Activated CD4-positive, alpha-beta T cell treated with anti-CD3 and anti-CD28 coated beads, Interleukin-2, amount 10 ng/mL, durations not matched to agents 7 days and 5 days (primary cell): ENCODE measurements around the gene LEMD2. TPM values are rescaled to one million over a fixed set of nuclear protein-coding genes. Genes with fewer than 3 reads are reported as not detected.

ENCODE experiments used
- CTCF ChIA-PET: fragments of 350-600 bp; sonication (Branson Sonifier 250); formaldehyde crosslinking; loops from one replicate; lab custom pipeline; 2021; ENCODE audit warnings: antibody characterized with exemption; lab: Charles Lee
- POLR2A ChIA-PET: fragments of 350-600 bp; sonication (Branson Sonifier 250); formaldehyde crosslinking; loops from one replicate; lab custom pipeline; 2021; ENCODE audit warnings: antibody characterized with exemption; lab: Charles Lee
- DNase-seq: peaks from one replicate; pipeline ENCODE4 v3.0.0-alpha.2; 2020
- H3K27ac Mint-ChIP-seq: one replicate; pipeline ENCODE4 v1.8.0; 2021; ENCODE audit warnings: mild to moderate bottlenecking, moderate library complexity, mixed read lengths
- H3K27me3 Mint-ChIP-seq: one replicate; pipeline ENCODE4 v1.8.0; 2021; ENCODE audit warnings: mixed read lengths
- H3K36me3 Mint-ChIP-seq: one replicate; pipeline ENCODE4 v1.8.0; 2021; ENCODE audit warnings: low read depth, mixed read lengths
- H3K4me1 Mint-ChIP-seq: one replicate; pipeline ENCODE4 v1.8.0; 2021; ENCODE audit warnings: mixed read lengths
- H3K4me3 Mint-ChIP-seq: one replicate; pipeline ENCODE4 v1.8.0; 2021; ENCODE audit warnings: mild to moderate bottlenecking, moderate library complexity, mixed read lengths
- H3K9me3 Mint-ChIP-seq: one replicate; pipeline ENCODE4 v1.8.0; 2021; ENCODE audit warnings: mixed read lengths
- total RNA-seq, 2 experiments: library from RNA; stranded (reverse); gene quantifications; one replicate each; pipeline ENCODE4 v1.2.3, GENCODE V29; 2021

LEMD2 gene
- total RNA-seq, 2 experiments from 2014 or later, result 73.1 to 74.1 TPM

DNA sequence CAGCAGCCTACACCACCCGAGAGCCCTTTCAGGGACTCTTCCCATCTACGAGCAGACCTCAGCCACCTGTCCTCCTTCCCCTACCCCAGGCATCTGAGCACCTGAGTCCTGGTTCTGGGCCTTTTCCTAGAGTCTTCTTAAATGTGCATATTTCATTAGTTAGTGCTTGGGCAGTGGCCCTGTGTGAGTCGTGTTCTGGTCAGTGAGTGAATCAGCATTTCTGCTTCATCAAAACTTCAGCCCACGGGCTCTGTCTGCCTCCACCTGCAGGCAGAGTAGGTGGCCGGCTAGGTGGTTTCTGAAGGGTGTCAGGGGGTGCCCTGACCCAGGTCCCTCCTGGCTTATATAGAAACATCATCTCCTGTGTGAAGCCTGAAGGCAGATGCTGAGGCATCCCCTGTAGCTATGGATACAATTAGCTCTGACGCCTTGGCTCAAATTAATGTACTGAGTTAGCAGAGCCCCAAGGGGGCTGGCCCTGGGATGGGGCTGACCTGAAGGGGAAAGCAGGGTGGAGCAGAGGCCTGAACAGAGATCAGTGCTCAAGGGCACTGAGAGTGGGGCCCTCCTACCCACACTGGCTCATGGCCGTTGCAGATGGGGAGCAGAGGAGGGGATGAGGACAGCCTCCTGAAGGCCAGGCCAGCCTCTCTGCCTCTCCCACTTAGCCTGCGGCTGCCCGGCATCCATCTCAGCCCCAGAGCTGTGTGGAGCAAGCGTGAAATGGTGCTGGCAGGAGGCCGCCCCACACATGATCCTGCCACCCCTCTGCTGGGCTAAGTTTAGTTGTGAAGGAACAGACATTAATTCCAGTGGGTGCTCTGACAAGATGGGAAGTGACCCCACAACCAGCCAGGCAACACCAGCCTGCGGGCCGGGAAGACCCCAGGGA, 55.9 kb downstream of the LEMD2 start:
- H3K36me3 Mint-ChIP-seq, result no peaks in the 10 kb centered on the region
- CTCF ChIA-PET, result no interaction called here
- H3K4me3 Mint-ChIP-seq, result no peak overlapping the region
- no peaks in the 10 kb centered on the region for H3K9me3 Mint-ChIP-seq
- no peak for DNase-seq
- no peaks in the 10 kb centered on the region for H3K27me3 Mint-ChIP-seq
- H3K27ac Mint-ChIP-seq, result peak overlapping the region; percentile 14
- no peaks in the 10 kb centered on the region for H3K4me1 Mint-ChIP-seq
- POLR2A ChIA-PET, result no interaction called here

DNA sequence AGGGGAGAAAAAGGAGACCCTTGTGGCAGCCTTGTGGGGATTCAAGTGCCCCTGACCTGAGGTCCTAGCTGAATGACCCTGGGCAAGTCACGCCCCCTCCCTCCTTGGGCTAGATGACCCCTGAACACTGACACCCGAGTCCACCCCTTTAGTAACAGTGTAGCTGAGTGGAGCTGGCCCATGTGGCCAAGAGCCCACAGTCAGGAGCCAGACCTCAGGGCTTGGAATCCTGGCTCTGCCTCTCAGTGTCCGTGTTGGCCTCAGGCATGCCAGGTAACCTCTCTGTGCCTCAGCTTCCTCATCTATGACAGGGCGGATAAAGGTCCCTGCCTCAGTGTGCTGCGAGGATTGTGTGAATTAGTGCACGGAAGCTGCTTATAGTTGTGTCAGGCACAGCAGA, 56.5 kb downstream of the LEMD2 start:
- H3K4me3 Mint-ChIP-seq, result no peak overlapping the region
- CTCF ChIA-PET, result no interaction called here
- H3K9me3 Mint-ChIP-seq, result no peaks in the 10 kb centered on the region
- no peaks in the 10 kb centered on the region for H3K27me3 Mint-ChIP-seq
- no peak for DNase-seq
- no peak overlapping the region for H3K27ac Mint-ChIP-seq
- H3K36me3 Mint-ChIP-seq, result no peaks in the 10 kb centered on the region
- POLR2A ChIA-PET, result no interaction called here
- H3K4me1 Mint-ChIP-seq, result no peaks in the 10 kb centered on the region

DNA sequence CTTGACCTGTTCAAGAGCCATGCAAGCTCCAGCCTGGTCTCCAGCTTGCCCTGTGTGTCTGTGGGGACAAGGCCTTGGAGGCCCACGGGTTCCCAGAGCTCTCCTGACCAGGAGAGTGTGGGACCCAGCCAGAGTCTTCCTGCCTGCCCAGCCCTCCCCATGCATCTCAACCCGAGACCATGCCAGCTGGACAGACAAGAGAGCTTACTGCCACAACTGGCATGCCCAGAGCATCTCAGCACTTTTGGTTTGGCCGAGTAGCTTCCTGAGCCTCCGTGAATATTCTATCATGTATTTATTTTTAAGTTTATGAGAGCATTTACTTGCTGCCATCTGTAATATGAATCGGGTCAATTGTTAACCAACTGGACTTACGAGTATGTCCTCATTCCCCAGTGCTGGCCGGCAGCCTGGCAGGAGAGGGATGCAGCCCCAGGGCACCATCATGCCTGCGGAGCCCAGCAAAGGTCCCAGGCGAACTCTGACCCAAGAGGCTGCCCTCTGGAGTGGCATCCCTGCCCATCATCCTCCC, 57.1 kb downstream of the LEMD2 start:
- Mint-ChIP-seq H3K27ac (no peak overlapping the region), H3K27me3 (no peaks in the 10 kb centered on the region), H3K9me3 (no peaks in the 10 kb centered on the region), H3K36me3 (no peaks in the 10 kb centered on the region), H3K4me3 (no peak overlapping the region), H3K4me1 (no peaks in the 10 kb centered on the region)
- ChIA-PET POLR2A (no interaction called here), CTCF (no interaction called here)
- no peak for DNase-seq

DNA sequence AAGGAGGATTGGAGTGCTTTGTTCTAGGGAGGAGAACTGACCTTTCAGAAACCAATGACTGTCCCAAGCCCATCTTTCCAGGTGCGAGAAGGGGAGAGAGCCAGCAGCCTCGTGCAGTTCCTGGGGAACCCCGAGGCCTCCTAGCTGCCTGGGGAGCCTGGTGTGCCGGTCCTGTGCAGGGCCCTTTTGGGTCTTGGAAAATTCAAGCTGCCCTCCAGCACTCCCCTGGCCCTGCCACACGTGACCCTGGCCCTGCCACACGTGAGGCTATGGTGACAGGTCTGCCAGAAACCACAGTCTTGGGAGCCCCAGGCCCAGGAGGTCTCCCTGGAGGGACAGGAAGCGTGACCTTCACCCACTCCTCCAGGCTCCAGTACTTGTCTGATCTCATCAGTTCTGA, 57.9 kb downstream of the LEMD2 start:
- ChIA-PET POLR2A (no interaction called here), CTCF (interaction anchor here (1.0 kb wide), 1 partner anchor 14 kb away, joined by 3 read pairs; no protein-coding TSS in a partner anchor)
- no peak overlapping the region for H3K27ac Mint-ChIP-seq
- H3K36me3 Mint-ChIP-seq, result no peaks in the 10 kb centered on the region
- no peaks in the 10 kb centered on the region for H3K27me3 Mint-ChIP-seq
- DNase-seq, result no peak
- H3K4me3 Mint-ChIP-seq, result no peak overlapping the region
- no peaks in the 10 kb centered on the region for H3K4me1 Mint-ChIP-seq
- H3K9me3 Mint-ChIP-seq, result no peaks in the 10 kb centered on the region

DNA sequence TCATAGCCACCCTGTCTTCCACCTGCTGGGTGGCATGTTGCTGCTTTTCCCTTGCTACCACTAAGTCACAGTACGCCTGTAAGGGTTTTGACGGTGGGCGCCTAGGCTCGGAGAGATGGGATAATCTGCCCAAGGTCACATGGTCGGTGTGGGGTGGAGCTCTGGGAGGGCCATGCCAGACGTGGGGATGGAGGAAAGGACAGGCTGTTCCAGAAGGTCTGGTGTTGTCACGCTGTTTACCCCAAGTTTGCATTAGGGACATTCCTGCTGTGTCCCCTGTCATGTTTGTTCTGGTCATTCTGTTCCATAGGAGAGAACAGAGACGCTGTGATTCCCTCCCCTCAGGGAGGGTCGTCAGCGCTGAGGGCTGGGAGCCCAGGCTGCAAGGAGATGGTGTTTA, 58.3 kb downstream of the LEMD2 start:
- Mint-ChIP-seq H3K27me3 (no peaks in the 10 kb centered on the region), H3K36me3 (no peaks in the 10 kb centered on the region), H3K4me1 (no peaks in the 10 kb centered on the region), H3K27ac (no peak overlapping the region), H3K9me3 (no peaks in the 10 kb centered on the region), H3K4me3 (no peak overlapping the region)
- DNase-seq, result no peak
- CTCF ChIA-PET, result interaction anchor here (1.0 kb wide), 1 partner anchor 14 kb away, joined by 3 read pairs; no protein-coding TSS in a partner anchor
- POLR2A ChIA-PET, result no interaction called here

DNA sequence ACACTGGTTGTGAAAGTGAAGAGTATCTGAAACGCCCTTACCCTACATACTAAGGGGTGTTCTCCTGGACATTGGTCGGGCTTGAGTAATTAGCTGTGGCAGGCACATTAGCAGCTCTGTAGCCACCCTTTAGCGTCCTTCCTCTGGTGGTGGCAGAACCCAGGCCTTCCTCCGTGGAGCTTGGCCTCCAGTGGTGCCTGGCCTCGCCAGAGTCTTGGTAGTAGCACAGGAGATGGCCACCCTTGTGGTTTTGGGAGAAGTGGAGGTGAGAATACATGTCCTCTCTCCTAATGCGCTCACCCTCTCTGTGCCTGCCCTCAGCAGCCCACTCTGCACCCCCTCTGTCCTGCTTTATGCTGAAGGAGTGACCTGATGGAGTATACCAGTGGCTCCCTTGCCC, 59.9 kb downstream of the LEMD2 start:
- H3K4me1 Mint-ChIP-seq, result peaks cover 8% of the 10 kb centered on the region
- no peaks in the 10 kb centered on the region for H3K27me3 Mint-ChIP-seq
- no peak overlapping the region for H3K27ac Mint-ChIP-seq
- no peak overlapping the region for H3K4me3 Mint-ChIP-seq
- H3K9me3 Mint-ChIP-seq, result no peaks in the 10 kb centered on the region
- H3K36me3 Mint-ChIP-seq, result no peaks in the 10 kb centered on the region
- DNase-seq, result no peak
- CTCF ChIA-PET, result interaction anchor here (0.6 kb wide), 1 partner anchor 382 kb away, joined by 3 read pairs; no protein-coding TSS in a partner anchor
- POLR2A ChIA-PET, result no interaction called here

DNA sequence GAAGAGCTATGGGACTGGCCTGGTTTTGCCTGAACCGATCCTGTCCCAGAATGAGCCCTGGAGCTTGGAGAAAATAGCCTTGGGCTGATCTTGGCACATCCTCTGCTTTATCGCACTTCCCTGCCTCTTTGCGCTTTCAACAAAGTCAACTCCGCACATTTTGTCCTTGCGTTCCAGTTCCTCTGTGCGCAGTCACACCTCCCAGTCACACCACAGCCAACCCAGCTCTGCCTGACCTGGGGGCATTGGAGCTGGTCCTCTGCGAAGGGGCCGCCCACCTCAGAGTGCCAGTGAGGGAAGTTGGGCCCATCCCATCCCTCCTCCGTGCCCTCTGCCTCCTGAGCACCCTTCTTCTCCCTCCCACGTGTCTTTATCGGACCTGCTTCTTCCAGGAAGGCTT, 60.5 kb downstream of the LEMD2 start:
- ChIA-PET CTCF (interaction anchor here (0.7 kb wide), 1 partner anchor 17 kb away, joined by 3 read pairs; the partner anchor contains the start of gene UQCC2), POLR2A (no interaction called here)
- no peaks in the 10 kb centered on the region for H3K9me3 Mint-ChIP-seq
- H3K27ac Mint-ChIP-seq, result no peak overlapping the region
- H3K4me3 Mint-ChIP-seq, result no peak overlapping the region
- peaks cover 12% of the 10 kb centered on the region for H3K4me1 Mint-ChIP-seq
- no peak for DNase-seq
- peaks cover 3% of the 10 kb centered on the region for H3K27me3 Mint-ChIP-seq
- no peaks in the 10 kb centered on the region for H3K36me3 Mint-ChIP-seq

DNA sequence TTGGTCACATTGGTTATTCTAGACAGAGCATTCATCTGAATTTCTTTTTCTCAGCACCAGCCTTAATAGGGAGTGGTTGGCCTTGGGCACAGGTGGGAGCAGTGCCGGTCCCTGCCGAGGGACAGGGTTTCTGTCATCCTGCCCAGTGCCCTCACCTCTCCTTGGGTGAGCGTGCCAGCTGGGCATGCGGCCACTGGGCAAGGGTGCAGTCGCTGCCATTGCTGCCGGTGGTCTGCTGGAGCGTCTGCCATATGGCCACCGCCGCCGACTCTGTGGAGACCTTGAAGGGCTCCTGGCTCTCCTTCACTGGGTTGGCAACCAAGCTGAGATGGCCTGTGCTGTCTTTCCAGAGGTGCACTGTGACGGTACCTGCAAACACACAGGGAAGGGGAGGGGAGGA, 61.0 kb downstream of the LEMD2 start:
- Mint-ChIP-seq H3K27me3 (peaks cover 3% of the 10 kb centered on the region), H3K27ac (no peak overlapping the region), H3K36me3 (no peaks in the 10 kb centered on the region), H3K4me3 (no peak overlapping the region), H3K4me1 (peaks cover 13% of the 10 kb centered on the region), H3K9me3 (no peaks in the 10 kb centered on the region)
- CTCF ChIA-PET, result interaction anchor here (0.7 kb wide), 1 partner anchor 17 kb away, joined by 3 read pairs; the partner anchor contains the start of gene UQCC2
- no peak for DNase-seq
- POLR2A ChIA-PET, result no interaction called here

DNA sequence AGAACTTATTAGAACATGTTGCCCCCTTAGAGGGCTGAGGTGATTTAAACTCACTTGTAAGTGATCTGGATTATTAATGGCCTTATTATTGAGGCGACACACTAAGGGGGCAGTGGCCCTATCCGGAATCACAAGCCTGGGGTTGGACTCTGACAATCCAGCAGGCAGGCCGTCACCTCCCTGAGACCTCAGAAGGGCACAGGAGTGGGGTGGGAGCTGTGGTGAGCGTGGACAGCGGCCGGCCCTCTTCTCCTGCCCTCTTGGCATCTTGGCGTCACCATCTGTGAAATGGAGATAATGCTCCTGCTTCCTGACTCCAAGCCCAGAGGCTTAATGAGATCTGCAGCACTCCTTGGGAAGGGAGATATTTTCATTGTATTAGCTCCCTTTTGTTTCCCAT, 61.8 kb downstream of the LEMD2 start:
- Mint-ChIP-seq H3K4me1 (peaks cover 13% of the 10 kb centered on the region), H3K9me3 (no peaks in the 10 kb centered on the region), H3K4me3 (no peak overlapping the region), H3K27ac (no peak overlapping the region), H3K36me3 (no peaks in the 10 kb centered on the region), H3K27me3 (peaks cover 3% of the 10 kb centered on the region)
- ChIA-PET POLR2A (no interaction called here), CTCF (no interaction called here)
- DNase-seq, result no peak

DNA sequence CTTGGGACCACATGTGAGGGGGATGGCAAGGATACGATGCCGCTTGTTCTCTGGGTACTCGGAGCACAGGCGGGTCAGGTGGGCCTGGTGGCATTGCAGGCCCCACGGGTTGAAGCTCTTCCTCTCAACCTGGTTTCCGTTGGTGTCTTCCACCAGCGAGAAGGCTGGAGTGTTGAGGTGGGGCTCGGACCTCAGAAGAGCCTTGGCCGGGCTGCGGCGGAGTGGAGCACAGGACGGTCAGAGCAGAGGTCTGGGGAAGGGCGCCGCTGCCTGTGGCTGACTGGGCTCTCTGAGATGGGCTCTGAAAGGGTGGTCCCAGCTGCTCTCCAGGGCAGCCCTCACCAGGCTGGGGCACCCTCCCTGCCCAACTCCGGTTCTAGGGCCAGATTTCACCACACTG, 62.2 kb downstream of the LEMD2 start:
- POLR2A ChIA-PET, result no interaction called here
- H3K9me3 Mint-ChIP-seq, result no peaks in the 10 kb centered on the region
- no peak overlapping the region for H3K4me3 Mint-ChIP-seq
- DNase-seq, result no peak
- H3K36me3 Mint-ChIP-seq, result no peaks in the 10 kb centered on the region
- no peak overlapping the region for H3K27ac Mint-ChIP-seq
- CTCF ChIA-PET, result no interaction called here
- peaks cover 3% of the 10 kb centered on the region for H3K27me3 Mint-ChIP-seq
- H3K4me1 Mint-ChIP-seq, result peaks cover 13% of the 10 kb centered on the region

DNA sequence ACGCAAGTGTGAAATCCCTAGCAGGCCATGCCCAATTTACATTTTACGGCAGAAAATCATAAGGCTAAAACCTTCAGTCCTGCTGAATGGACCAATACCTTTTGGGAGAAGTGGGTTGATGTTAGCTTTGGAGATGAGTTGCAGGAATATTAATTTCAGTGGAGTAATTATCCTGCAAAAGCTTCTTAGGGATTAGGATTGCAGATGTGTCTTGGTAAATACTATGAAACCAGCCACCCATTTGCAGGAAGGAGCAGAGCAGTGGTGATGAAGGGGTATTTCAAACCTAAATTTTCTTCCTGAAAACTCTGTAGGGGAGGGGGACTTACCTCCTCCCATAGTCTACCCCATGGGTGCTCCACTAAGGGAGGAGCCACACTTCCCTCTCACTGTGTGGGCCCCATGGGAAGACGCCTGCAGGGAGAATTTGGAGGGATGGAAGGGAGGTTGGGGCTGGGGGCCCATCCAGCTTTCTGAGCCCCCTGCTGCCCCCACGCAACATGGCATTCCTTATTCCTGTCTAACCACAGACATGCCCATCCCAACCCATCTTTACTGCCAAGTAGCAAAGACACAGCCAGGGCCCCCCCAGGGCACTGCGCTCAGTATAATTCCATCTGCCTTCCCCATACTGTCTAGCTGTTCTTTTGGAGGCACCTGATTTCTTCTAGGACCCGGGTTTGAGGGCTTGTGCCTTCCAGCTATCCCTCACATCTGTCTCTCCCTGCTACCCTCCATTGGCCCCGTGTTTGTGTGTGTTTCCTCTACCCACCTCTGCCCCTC, 62.8 kb downstream of the LEMD2 start:
- CTCF ChIA-PET, result interaction anchor here (1.0 to 1.3 kb wide), 2 partner anchors 11 to 18 kb away, joined by 3 to 5 read pairs; no protein-coding TSS in a partner anchor
- Mint-ChIP-seq H3K27me3 (peaks cover 6% of the 10 kb centered on the region), H3K9me3 (no peaks in the 10 kb centered on the region), H3K36me3 (no peaks in the 10 kb centered on the region), H3K4me1 (peaks cover 13% of the 10 kb centered on the region), H3K4me3 (no peak overlapping the region), H3K27ac (no peak overlapping the region)
- DNase-seq, result no peak
- POLR2A ChIA-PET, result no interaction called here

DNA sequence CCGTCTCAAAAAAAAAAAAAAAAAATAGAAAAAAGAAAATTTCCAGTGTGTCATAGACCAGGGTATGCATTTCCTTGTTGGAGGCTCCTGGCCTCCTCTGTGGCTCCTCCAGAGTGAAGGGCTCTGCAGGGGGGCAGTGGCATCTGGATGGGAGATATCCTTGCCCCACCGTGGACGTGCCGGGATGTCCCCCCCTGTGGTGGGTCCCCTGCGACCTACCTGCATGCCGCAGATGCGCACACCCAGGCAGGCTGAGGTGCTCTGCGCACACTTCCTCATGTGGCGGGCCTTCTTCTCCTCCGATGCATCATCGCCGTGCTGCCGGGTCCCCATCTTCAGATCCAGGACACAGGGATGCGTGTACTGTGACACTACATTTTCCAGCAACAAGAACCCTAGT, 63.7 kb downstream of the LEMD2 start:
- ChIA-PET CTCF (interaction anchor here (0.7 to 1.3 kb wide), 2 partner anchors 19 to 338 kb away, joined by 4 to 5 read pairs; no protein-coding TSS in a partner anchor), POLR2A (no interaction called here)
- Mint-ChIP-seq H3K4me3 (no peak overlapping the region), H3K9me3 (no peaks in the 10 kb centered on the region), H3K4me1 (peaks cover 13% of the 10 kb centered on the region), H3K27me3 (peaks cover 12% of the 10 kb centered on the region), H3K36me3 (no peaks in the 10 kb centered on the region), H3K27ac (no peak overlapping the region)
- DNase-seq, result no peak
